Adrenal gland (tissue), 12 donors: Measurements from ENCODE around the gene RAB3B. TPM values are rescaled to one million over a fixed set of nuclear protein-coding genes. Genes with fewer than 3 reads are reported as not detected.

Experiments
- DNase-seq, 7 donors: peaks; one replicate each; pipeline ENCODE4 v3.0.0-alpha.2; 2019 to 2020
- H3K27ac ChIP-seq, 5 donors: fragments of 200-600 bp; sonication (generic) in 4 of 5; 1 replicate in 3 of 5; 2 replicates in 2 of 5; pipeline versions ENCODE4 v1.5.1 to v1.8.0; 2016 to 2020; ENCODE audit warnings: mild to moderate bottlenecking in 1 of 5
- H3K27me3 ChIP-seq: fragments of 200-600 bp; 2 replicates; pipeline ENCODE4 v1.8.0; 2021
- H3K36me3 ChIP-seq, 2 donors: fragments of 200-600 bp; replicated peaks in 1 of 2; 1 replicate in 1 of 2; 2 replicates in 1 of 2; pipeline versions ENCODE4 v1.5.1 to v1.8.0; 2018 to 2022
- H3K4me1 ChIP-seq, 2 donors: fragments of 200-600 bp; replicated peaks in 1 of 2; 1 replicate in 1 of 2; 2 replicates in 1 of 2; pipeline versions ENCODE4 v1.5.1 to v1.8.0; 2018 to 2021
- H3K4me3 ChIP-seq, 4 donors: fragments of 200-600 bp; sonication (generic) in 3 of 4; one replicate each; pipeline ENCODE4 v1.5.1; 2016 to 2018
- H3K9me3 ChIP-seq, 3 donors: fragments of 200-600 bp; sonication (generic) in 1 of 3; replicated peaks in 1 of 3; 1 replicate in 2 of 3; 2 replicates in 1 of 3; pipeline versions ENCODE4 v1.5.1 to v1.8.0; 2016 to 2021
- CTCF ChIP-seq, 6 experiments: fragments of 450-650 bp in 4 of 6; fragments of 200-600 bp in 2 of 6; sonication (generic) in 1 of 6; IDR thresholded peaks; 1 replicate in 5 of 6; 2 replicates in 1 of 6; pipeline versions ENCODE4 v1.5.1 to v1.8.0; 2016 to 2021; ENCODE audit warnings: antibody characterized with exemption in 6 of 6, mild to moderate bottlenecking in 2 of 6, moderate library complexity in 1 of 6
- POLR2A ChIP-seq, 2 donors: fragments of 450-650 bp; IDR thresholded peaks; one replicate each; pipeline ENCODE4 v1.6.1; 2017; ENCODE audit warnings: antibody characterized with exemption in 2 of 2, mild to moderate bottlenecking in 2 of 2, moderate library complexity in 1 of 2
- WGBS, 4 donors: extraction: QIAGEN DNeasy Blood & Tissue Kit in 2 of 4; methylation state at CpG; one replicate each; pipeline versions ENCODE4 v1.1.5 to v1.1.7; 2013 to 2017; 5-methylcytosine and 5-hydroxymethylcytosine counted together
- intact Hi-C, 2 donors: fragments of 100-400 bp; cut with DNase I; formaldehyde crosslinking; loops; one replicate each; pipeline versions ENCODE4 v1.14.1 to v1.15.0; 2022 to 2023
- polyA plus RNA-seq, 3 donors: library from polyadenylated mRNA; stranded (reverse); fragments of 200-250 nt in 2 of 3; fragments of 350-450 nt in 1 of 3; fragmentation: Illumina TruSeq in 1 of 3; extraction: RNeasy Lipid Tissue Mini Kit (QIAGEN cat#74804) in 1 of 3; gene quantifications; one replicate each; pipeline ENCODE4 v1.2.3, GENCODE V29; 2013 to 2014
- total RNA-seq, 9 donors: library from RNA; depleted of rRNA in 4 of 9; stranded (reverse); fragments of >200 nt in 4 of 9; fragments of 120-200 nt in 1 of 9; fragmentation: NEBNext Ultra II Directional in 1 of 9; extraction: Animal tissue kit (Norgen Biotek cat#: 25700) in 1 of 9; gene quantifications; one replicate each; pipeline versions ENCODE4 v1.1.0 to v1.2.4, GENCODE V29; 2013 to 2023
- donor health status: healthy with polysubstance abuse.
- donor health status: Bipolar disorder and iron deficiency.
- donor health status: DM: yes; HTN: yes; CAD: no.
- donor health status: DM: no; HTN: no; CAD: no.
- donor health status: DM: no; HTN: no; CAD: no.
- donor health status: DM: yes; HTN: yes; CAD: no.

RAB3B gene
- total and polyA plus RNA-seq, 12 donors = 0.20 to 9.2 (median 2.1) TPM

- H3K4me3 ChIP-seq = no peak overlapping the region
- 77 to 86% (median 81%) methylated on average over 7 of the region's 7 CpGs for WGBS, 4 donors
- no peaks in the 10 kb centered on the region for H3K36me3 ChIP-seq
- DNase-seq = no peak
- TF ChIP-seq CTCF (IDR thresholded peaks at IDR 0.05) (no peak), POLR2A (IDR thresholded peaks at IDR 0.05) (no peak)
- H3K27me3 ChIP-seq = no peaks in the 10 kb centered on the region
- H3K27ac ChIP-seq = no peak overlapping the region
- H3K4me1 ChIP-seq = no peaks in the 10 kb centered on the region
- intact Hi-C loops = no loop called here
- H3K9me3 ChIP-seq = no peaks in the 10 kb centered on the region
These were observed 32.9 kb downstream of the RAB3B start for GRCh38 chr1:51957618-51958017.

- H3K27me3 ChIP-seq = no peaks in the 10 kb centered on the region
- H3K36me3 ChIP-seq = no peaks in the 10 kb centered on the region
- DNase-seq = no peak
- no peaks in the 10 kb centered on the region for H3K4me1 ChIP-seq
- TF ChIP-seq POLR2A (IDR thresholded peaks at IDR 0.05) (no peak), CTCF (IDR thresholded peaks at IDR 0.05) (no peak)
- WGBS, 4 donors = 52 to 61% (median 56%) methylated on average over 8 of the region's 8 CpGs
- intact Hi-C loops = no loop called here
- no peaks in the 10 kb centered on the region for H3K9me3 ChIP-seq
- no peak overlapping the region for H3K27ac ChIP-seq
- H3K4me3 ChIP-seq = no peak overlapping the region
These were observed 33.7 kb downstream of the RAB3B start for GRCh38 chr1:51956528-51957509.

GRCh38 chr1:51955797-51956527 lies 34.5 kb downstream of the RAB3B start:
- Histone ChIP-seq H3K27ac (no peak overlapping the region), H3K4me1 (no peaks in the 10 kb centered on the region), H3K9me3 (no peaks in the 10 kb centered on the region), H3K36me3 (no peaks in the 10 kb centered on the region), H3K4me3 (no peak overlapping the region), H3K27me3 (no peaks in the 10 kb centered on the region)
- TF ChIP-seq CTCF (IDR thresholded peaks at IDR 0.05) (no peak), POLR2A (IDR thresholded peaks at IDR 0.05) (no peak)
- intact Hi-C loops = no loop called here
- WGBS, 4 donors = 72 to 86% (median 78%) methylated on average over 4 of the region's 4 CpGs
- DNase-seq = no peak

GRCh38 chr1:51954783-51955182 lies 35.7 kb downstream of the RAB3B start:
- no peaks in the 10 kb centered on the region for H3K4me1 ChIP-seq
- intact Hi-C loops = no loop called here
- H3K9me3 ChIP-seq = no peaks in the 10 kb centered on the region
- H3K27ac ChIP-seq = no peak overlapping the region
- no peak overlapping the region for H3K4me3 ChIP-seq
- TF ChIP-seq POLR2A (IDR thresholded peaks at IDR 0.05) = no peak
- no peak for TF ChIP-seq CTCF (IDR thresholded peaks at IDR 0.05)
- H3K36me3 ChIP-seq = no peaks in the 10 kb centered on the region
- DNase-seq = peak in 2 of 7 donors; percentile 29 to 49
- H3K27me3 ChIP-seq = no peaks in the 10 kb centered on the region
- 60 to 70% (median 63%) methylated on average over 7 of the region's 7 CpGs for WGBS, 4 donors
